GM18519 (cell line): ENCODE measurements around the gene TAS2R40.
A peak's percentile ranks its signal among the peaks of the same experiment; 100 is the strongest.
"Not testable (repeated sequence)": the region's sequence is repeated elsewhere in the genome, so short reads cannot be mapped to it uniquely, and the experiment has no call there.

Experiments used
- ATAC-seq: cut with Tn5 transposase; IDR thresholded peaks from one replicate; pipeline ENCODE4 v1.9.1; 2021; ENCODE audit warnings: mild to moderate bottlenecking, moderate library complexity; ENCODE audit not compliant: unreplicated experiment, low FRiP score

TAS2R40 gene

GRCh38 chr7:143248761-143249354 is 27.0 kb downstream of the TAS2R40 start:
- no peak for ATAC-seq

GRCh38 chr7:143250199-143250598 is 28.4 kb downstream of the TAS2R40 start:
- no peak for ATAC-seq

GRCh38 chr7:143250822-143251221 is 29.0 kb downstream of the TAS2R40 start:
- ATAC-seq = no peak

- no peak for ATAC-seq
These were observed 30.2 kb downstream of the TAS2R40 start for GRCh38 chr7:143252006-143252405.

GRCh38 chr7:143255564-143255963 is 33.7 kb downstream of the TAS2R40 start:
- ATAC-seq = no peak

- no peak for ATAC-seq
These were observed 34.5 kb downstream of the TAS2R40 start for GRCh38 chr7:143256325-143256724.

GRCh38 chr7:143256932-143257331 is 35.1 kb downstream of the TAS2R40 start:
- ATAC-seq = peak; percentile 66

- no peak for ATAC-seq
These were observed 35.7 kb downstream of the TAS2R40 start for GRCh38 chr7:143257501-143257900.

GRCh38 chr7:143258831-143259230 is 37.0 kb downstream of the TAS2R40 start:
- peak; percentile 50 for ATAC-seq

GRCh38 chr7:143259765-143260164 is 37.9 kb downstream of the TAS2R40 start:
- ATAC-seq = no peak

- ATAC-seq = no peak
These were observed 40.1 kb downstream of the TAS2R40 start for GRCh38 chr7:143261901-143262300.

GRCh38 chr7:143263266-143264195 is 41.7 kb downstream of the TAS2R40 start, which contains the start of gene GSTK1:
GSTK1 (plus strand) TSS chr7:143263441; CDS start chr7:143263514, 73 bp downstream.
- ATAC-seq = peak; percentile 90

GRCh38 chr7:143264196-143264568 is 42.3 kb downstream of the TAS2R40 start:
- ATAC-seq = not testable (repeated sequence)

- no peak for ATAC-seq
These were observed 43.3 kb downstream of the TAS2R40 start for GRCh38 chr7:143265017-143265693.

GRCh38 chr7:143269251-143269650 is 47.4 kb downstream of the TAS2R40 start:
- no peak for ATAC-seq

- ATAC-seq = no peak
These were observed 49.4 kb downstream of the TAS2R40 start for GRCh38 chr7:143271240-143271639.
